Neural progenitor cell (in vitro differentiated cells): ENCODE measurements around the gene EPHA2. TPM values are rescaled to one million over a fixed set of nuclear protein-coding genes. Genes with fewer than 3 reads are reported as not detected.
A peak's percentile ranks its signal among the peaks of the same experiment; 100 is the strongest.

Experiments
- DNase-seq: peaks from one replicate; pipeline ENCODE4 v3.0.0-alpha.2; 2016; ENCODE audit warnings: low spot score
- H2AFZ ChIP-seq: fragments of 200-600 bp; sonication (generic); replicated peaks from 2 replicates; pipeline ENCODE4 v1.6.1; 2016; ENCODE audit warnings: antibody characterized with exemption
- H3F3A ChIP-seq: fragments of 200-600 bp; sonication (generic); 2 replicates; pipeline ENCODE4 v1.6.1; 2016; ENCODE audit warnings: antibody characterized with exemption, low read depth
- H3K27ac ChIP-seq: fragments of 200-600 bp; sonication (generic); 2 replicates; pipeline ENCODE4 v1.5.1; 2016; ENCODE audit warnings: mild to moderate bottlenecking
- H3K27me3 ChIP-seq: fragments of 200-600 bp; sonication (generic); 2 replicates; pipeline ENCODE4 v1.6.1; 2016; ENCODE audit warnings: mild to moderate bottlenecking, moderate library complexity
- H3K36me3 ChIP-seq: fragments of 200-600 bp; sonication (generic); 2 replicates; pipeline ENCODE4 v1.5.1; 2016
- H3K4me1 ChIP-seq: fragments of 200-600 bp; sonication (generic); 2 replicates; pipeline ENCODE4 v1.6.1; 2016; ENCODE audit warnings: mixed run types
- H3K4me2 ChIP-seq: fragments of 200-600 bp; sonication (generic); 2 replicates; pipeline ENCODE4 v1.6.1; 2016
- H3K4me3 ChIP-seq: fragments of 200-600 bp; sonication (generic); 2 replicates; pipeline ENCODE4 v1.5.1; 2016
- H3K79me2 ChIP-seq: fragments of 200-600 bp; sonication (generic); 2 replicates; pipeline ENCODE4 v1.6.1; 2016; ENCODE audit warnings: low read depth
- H3K9ac ChIP-seq: fragments of 200-600 bp; sonication (generic); 2 replicates; pipeline ENCODE4 v1.6.1; 2016
- H3K9me3 ChIP-seq: fragments of 200-600 bp; sonication (generic); 2 replicates; pipeline ENCODE4 v1.5.1; 2016; ENCODE audit warnings: low read depth
- H4K20me1 ChIP-seq: fragments of 200-600 bp; sonication (generic); 2 replicates; pipeline ENCODE4 v1.6.1; 2016; ENCODE audit warnings: low read depth
- H3K27ac Mint-ChIP-seq: 3 replicates; pipeline ENCODE4 v1.8.0; 2021; ENCODE audit warnings: mixed read lengths
- H3K27me3 Mint-ChIP-seq: 2 replicates; pipeline ENCODE4 v1.8.0; 2022; ENCODE audit warnings: low read depth, mild to moderate bottlenecking, inconsistent platforms, moderate library complexity, mixed read lengths; ENCODE audit not compliant: insufficient read depth
- H3K36me3 Mint-ChIP-seq: 3 replicates; pipeline ENCODE4 v1.8.0; 2021; ENCODE audit warnings: mixed read lengths
- H3K4me1 Mint-ChIP-seq: 3 replicates; pipeline ENCODE4 v1.8.0; 2021; ENCODE audit warnings: mixed read lengths
- H3K4me3 Mint-ChIP-seq: 3 replicates; pipeline ENCODE4 v1.8.0; 2021; ENCODE audit warnings: mild to moderate bottlenecking, moderate library complexity, mixed read lengths
- H3K9me3 Mint-ChIP-seq: 3 replicates; pipeline ENCODE4 v1.8.0; 2020; ENCODE audit warnings: mixed read lengths
- CTCF ChIP-seq: fragments of 200-600 bp; sonication (generic); IDR thresholded peaks from 2 replicates; pipeline ENCODE4 v1.5.1; 2017; ENCODE audit warnings: antibody characterized with exemption, mild to moderate bottlenecking
- EZH2 ChIP-seq: fragments of 200-600 bp; sonication (generic); IDR thresholded peaks from 2 replicates; pipeline ENCODE4 v1.6.1; 2017; ENCODE audit warnings: antibody characterized with exemption, mild to moderate bottlenecking, moderate library complexity
- EZH2phosphoT487 ChIP-seq: fragments of 200-600 bp; sonication (generic); IDR thresholded peaks from 2 replicates; pipeline ENCODE4 v1.6.1; 2017; ENCODE audit warnings: antibody characterized with exemption
- total RNA-seq: library from RNA; depleted of rRNA; stranded (reverse); fragments of >200 nt; gene quantifications from 2 replicates; pipeline ENCODE4 v1.2.3, GENCODE V29; 2015; ENCODE audit warnings: low replicate concordance

The EPHA2 gene
- total RNA-seq, 1 donor from 2014 or later: 14.9 TPM

- H3K27me3 Mint-ChIP-seq: peaks cover 13% of the 10 kb centered on the region
- peaks cover 23% of the 10 kb centered on the region for H3F3A ChIP-seq
- peak; percentile 53 for DNase-seq
- no peaks in the 10 kb centered on the region for H3K9me3 ChIP-seq
- peak overlapping the region; percentile 96 for H3K27ac Mint-ChIP-seq
- H4K20me1 ChIP-seq: no peaks in the 10 kb centered on the region
- no peaks in the 10 kb centered on the region for H3K79me2 ChIP-seq
- H3K4me3 Mint-ChIP-seq: no peak overlapping the region
- H3K27me3 ChIP-seq: no peaks in the 10 kb centered on the region
- peak overlapping the region; percentile 40 for H2AFZ ChIP-seq
- no peaks in the 10 kb centered on the region for H3K9me3 Mint-ChIP-seq
- H3K4me3 ChIP-seq: no peak overlapping the region
- H3K4me1 Mint-ChIP-seq: peaks cover 56% of the 10 kb centered on the region
- no peaks in the 10 kb centered on the region for H3K36me3 ChIP-seq
- peak overlapping the region; percentile 34 for H3K9ac ChIP-seq
- peak overlapping the region; percentile 88 for H3K27ac ChIP-seq
- TF ChIP-seq EZH2 (no peak), EZH2phosphoT487 (no peak), CTCF (no peak)
- H3K4me1 ChIP-seq: peaks cover 34% of the 10 kb centered on the region
- no peaks in the 10 kb centered on the region for H3K36me3 Mint-ChIP-seq
- H3K4me2 ChIP-seq: no peak overlapping the region
These were observed 20.0 kb upstream of the EPHA2 start for GRCh38 chr1:16175610-16176553.

- H3K27me3 Mint-ChIP-seq: peaks cover 13% of the 10 kb centered on the region
- H3K36me3 ChIP-seq: no peaks in the 10 kb centered on the region
- peak overlapping the region; percentile 15 for H3K4me3 Mint-ChIP-seq
- peak overlapping the region; percentile 90 for H3K27ac Mint-ChIP-seq
- H3K27me3 ChIP-seq: no peaks in the 10 kb centered on the region
- peaks cover 23% of the 10 kb centered on the region for H3F3A ChIP-seq
- H3K4me2 ChIP-seq: peak overlapping the region; percentile 20
- no peak overlapping the region for H2AFZ ChIP-seq
- H3K4me1 Mint-ChIP-seq: peaks cover 54% of the 10 kb centered on the region
- H3K79me2 ChIP-seq: no peaks in the 10 kb centered on the region
- H3K4me3 ChIP-seq: no peak overlapping the region
- no peaks in the 10 kb centered on the region for H4K20me1 ChIP-seq
- TF ChIP-seq EZH2phosphoT487 (no peak), CTCF (peak; percentile 7), EZH2 (no peak)
- H3K4me1 ChIP-seq: peaks cover 34% of the 10 kb centered on the region
- H3K36me3 Mint-ChIP-seq: no peaks in the 10 kb centered on the region
- H3K27ac ChIP-seq: peak overlapping the region; percentile 88
- H3K9me3 ChIP-seq: no peaks in the 10 kb centered on the region
- peak; percentile 96 for DNase-seq
- H3K9me3 Mint-ChIP-seq: no peaks in the 10 kb centered on the region
- no peak overlapping the region for H3K9ac ChIP-seq
These were observed 19.2 kb upstream of the EPHA2 start for GRCh38 chr1:16174886-16175598.

GRCh38 chr1:16174261-16174868 is 18.5 kb upstream of the EPHA2 start:
- H3K4me2 ChIP-seq: peak overlapping the region; percentile 20
- peaks cover 51% of the 10 kb centered on the region for H3K4me1 Mint-ChIP-seq
- H3K9me3 Mint-ChIP-seq: no peaks in the 10 kb centered on the region
- peaks cover 23% of the 10 kb centered on the region for H3F3A ChIP-seq
- H3K27ac ChIP-seq: peak overlapping the region; percentile 75
- H3K9ac ChIP-seq: no peak overlapping the region
- no peak overlapping the region for H2AFZ ChIP-seq
- no peaks in the 10 kb centered on the region for H3K36me3 Mint-ChIP-seq
- no peaks in the 10 kb centered on the region for H3K27me3 ChIP-seq
- no peak for TF ChIP-seq EZH2
- no peak for TF ChIP-seq EZH2phosphoT487
- TF ChIP-seq CTCF: no peak
- H3K36me3 ChIP-seq: no peaks in the 10 kb centered on the region
- H3K9me3 ChIP-seq: no peaks in the 10 kb centered on the region
- no peak overlapping the region for H3K4me3 ChIP-seq
- peaks cover 13% of the 10 kb centered on the region for H3K27me3 Mint-ChIP-seq
- no peaks in the 10 kb centered on the region for H3K79me2 ChIP-seq
- peaks cover 34% of the 10 kb centered on the region for H3K4me1 ChIP-seq
- peak overlapping the region; percentile 90 for H3K27ac Mint-ChIP-seq
- peak; percentile 43 for DNase-seq
- no peaks in the 10 kb centered on the region for H4K20me1 ChIP-seq
- H3K4me3 Mint-ChIP-seq: peak overlapping the region; percentile 15
